Loucy (cell line): Measurements from ENCODE around the gene UNG.

Experiments
- EZH2phosphoT487 ChIP-seq: fragments of 200-600 bp; IDR thresholded peaks from 2 replicates; pipeline ENCODE4 v1.6.1; 2018; ENCODE audit warnings: antibody characterized with exemption, mild to moderate bottlenecking, moderate library complexity, borderline replicate concordance
- TF ChIP-seq, protein P1 (sequence below): fragments of 200-600 bp; sonication (generic); conservative IDR thresholded peaks from 2 replicates; pipeline ENCODE4 v1.5.1; 2014; ENCODE audit warnings: mild to moderate bottlenecking, antibody characterized with exemption, low read length

DNA sequence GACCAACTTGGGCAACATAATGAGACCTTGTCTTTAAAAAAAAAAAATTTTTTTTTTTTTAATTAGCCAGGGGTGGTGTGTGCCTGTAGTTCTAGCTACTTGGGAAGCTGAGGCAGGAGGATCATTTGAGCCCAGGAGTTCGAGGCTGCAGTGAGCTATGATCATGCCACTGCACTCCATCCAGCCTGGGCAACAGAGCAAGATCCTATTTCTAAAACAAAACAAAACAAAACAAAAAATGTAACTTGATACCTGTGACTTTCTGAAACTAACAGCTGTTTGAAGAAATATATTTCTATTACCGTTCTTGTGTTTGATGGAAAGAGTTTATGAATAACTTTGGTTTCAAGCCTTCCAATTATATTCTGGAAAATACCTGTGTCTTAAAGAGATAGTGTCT lies 17.2 kb downstream of the UNG start:
- TF ChIP-seq, protein P1, sequence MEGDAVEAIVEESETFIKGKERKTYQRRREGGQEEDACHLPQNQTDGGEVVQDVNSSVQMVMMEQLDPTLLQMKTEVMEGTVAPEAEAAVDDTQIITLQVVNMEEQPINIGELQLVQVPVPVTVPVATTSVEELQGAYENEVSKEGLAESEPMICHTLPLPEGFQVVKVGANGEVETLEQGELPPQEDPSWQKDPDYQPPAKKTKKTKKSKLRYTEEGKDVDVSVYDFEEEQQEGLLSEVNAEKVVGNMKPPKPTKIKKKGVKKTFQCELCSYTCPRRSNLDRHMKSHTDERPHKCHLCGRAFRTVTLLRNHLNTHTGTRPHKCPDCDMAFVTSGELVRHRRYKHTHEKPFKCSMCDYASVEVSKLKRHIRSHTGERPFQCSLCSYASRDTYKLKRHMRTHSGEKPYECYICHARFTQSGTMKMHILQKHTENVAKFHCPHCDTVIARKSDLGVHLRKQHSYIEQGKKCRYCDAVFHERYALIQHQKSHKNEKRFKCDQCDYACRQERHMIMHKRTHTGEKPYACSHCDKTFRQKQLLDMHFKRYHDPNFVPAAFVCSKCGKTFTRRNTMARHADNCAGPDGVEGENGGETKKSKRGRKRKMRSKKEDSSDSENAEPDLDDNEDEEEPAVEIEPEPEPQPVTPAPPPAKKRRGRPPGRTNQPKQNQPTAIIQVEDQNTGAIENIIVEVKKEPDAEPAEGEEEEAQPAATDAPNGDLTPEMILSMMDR = no peak
- TF ChIP-seq EZH2phosphoT487 = no peak
